Heart right ventricle (tissue), 16 donors: ENCODE measurements around the gene SLC25A21. TPM values are rescaled to one million over a fixed set of nuclear protein-coding genes. Genes with fewer than 3 reads are reported as not detected.
"Not testable (repeated sequence)": the region's sequence is repeated elsewhere in the genome, so short reads cannot be mapped to it uniquely, and the experiment has no call there.

Experiments used
- ATAC-seq, 8 donors: fragments of 200-7000 bp; cut with Tn5 transposase; one replicate each; pipeline ENCODE4 v1.9.1; 2020; ENCODE audit warnings: mild to moderate bottlenecking in 8 of 8, moderate library complexity in 8 of 8, moderate number of reproducible peaks in 1 of 8
- DNase-seq, 2 donors: peaks; one replicate each; pipeline ENCODE4 v3.0.0-alpha.2; 2020
- H3K27ac ChIP-seq, 10 donors: fragments of 200-600 bp; sonication (generic) in 2 of 10; one replicate each; pipeline versions ENCODE4 v1.5.0 to v1.8.0; 2020 to 2022; ENCODE audit warnings: mild to moderate bottlenecking in 3 of 10
- H3K27me3 ChIP-seq, 7 donors: fragments of 200-600 bp; one replicate each; pipeline ENCODE4 v1.8.0; 2021 to 2022; ENCODE audit warnings: mild to moderate bottlenecking in 2 of 7
- H3K36me3 ChIP-seq, 9 donors: fragments of 200-600 bp; sonication (generic) in 1 of 9; one replicate each; pipeline versions ENCODE4 v1.5.0 to v1.8.0; 2020 to 2022; ENCODE audit warnings: mild to moderate bottlenecking in 2 of 9
- H3K4me1 ChIP-seq, 9 donors: fragments of 200-600 bp; sonication (generic) in 1 of 9; one replicate each; pipeline versions ENCODE4 v1.5.0 to v1.8.0; 2020 to 2022; ENCODE audit warnings: mild to moderate bottlenecking in 4 of 9
- H3K4me3 ChIP-seq, 10 donors: fragments of 200-600 bp; sonication (generic) in 2 of 10; one replicate each; pipeline versions ENCODE4 v1.5.0 to v1.8.0; 2020 to 2022; ENCODE audit warnings: mild to moderate bottlenecking in 7 of 10, moderate library complexity in 2 of 10
- H3K9me3 ChIP-seq, 11 donors: fragments of 200-600 bp in 10 of 11; sonication (generic) in 2 of 11; one replicate each; pipeline versions ENCODE4 v1.5.0 to v1.8.0; 2013 to 2022; ENCODE audit warnings: mild to moderate bottlenecking in 2 of 11, control low read depth in 1 of 11, moderate library complexity in 1 of 11
- WGBS, 2 donors: extraction: QIAGEN DNeasy Blood & Tissue Kit; methylation state at CpG; one replicate each; pipeline ENCODE4 v1.1.7; 2013; ENCODE audit warnings: inconsistent platforms in 1 of 2; 5-methylcytosine and 5-hydroxymethylcytosine counted together
- intact Hi-C, 10 donors: fragments of 100-400 bp; cut with DNase I; formaldehyde crosslinking; loops; one replicate each; pipeline versions ENCODE4 v1.11.1 to v1.14.2; 2022
- polyA plus RNA-seq, 2 donors: library from polyadenylated mRNA; stranded (reverse); fragments of 200-250 nt; gene quantifications; one replicate each; pipeline ENCODE4 v1.2.3, GENCODE V29; 2013
- total RNA-seq, 10 donors: library from RNA; stranded (reverse); fragmentation: NEBNext Ultra II Directional in 3 of 10; extraction: Animal tissue kit (Norgen Biotek cat#: 25700) in 3 of 10; gene quantifications; one replicate each; pipeline versions ENCODE4 v1.2.1 to v1.2.4, GENCODE V29; 2021 to 2023
- TF ChIP-seq, protein P1 (sequence below), 9 donors: fragments of 200-600 bp; sonication (generic) in 2 of 9; IDR thresholded peaks; one replicate each; pipeline versions ENCODE4 v1.5.0 to v1.8.0; 2021 to 2022; ENCODE audit warnings: antibody characterized with exemption in 9 of 9, mild to moderate bottlenecking in 5 of 9, moderate library complexity in 1 of 9
- donor health status: Arrhythmogenic right ventricular cardiomyopathy.
- donor health status: ischemic (EF 13 %, LVEDD 7.1; RV severe dilation, severe dysfunction).
- donor health status: healthy with polysubstance abuse.
- donor health status: DM: no; HTN: yes; CAD: no.
- donor health status: DM: no; HTN: no; CAD: no.
- donor health status: ischemic (EF 25% LVEDD 6.9; RV normal size, moderate dysfunction).
- donor health status: ischemic (EF 25% LVEDD 5.7; RV mildly dilated, moderate dysfunction).
- donor health status: healthy.
- donor health status: DM: yes; HTN: yes; CAD: no.
- donor health status: Ischemic cardiomyopathy.
- donor health status: ischemic (EF 35%, LVEDD 5.7; RV mildly dilated, moderate dysfunction).
- donor health status: nonischemic (EF 11% LVEDD 7.7; RV severe dilation, severe dysfunction).
- donor health status: DM: yes; HTN: yes; CAD: no.
- donor health status: PGD.
- donor health status: ischemic (EF 29% LVEDD 5.4; RV normal size, mild dysfunction).
- donor health status: nonischemic (EF 23%, LVEDD 6.1; RV moderate dilation, normal function).

The SLC25A21 gene
- total and polyA plus RNA-seq, 12 donors, result 0.08 to 1.3 (median 0.34) TPM

DNA sequence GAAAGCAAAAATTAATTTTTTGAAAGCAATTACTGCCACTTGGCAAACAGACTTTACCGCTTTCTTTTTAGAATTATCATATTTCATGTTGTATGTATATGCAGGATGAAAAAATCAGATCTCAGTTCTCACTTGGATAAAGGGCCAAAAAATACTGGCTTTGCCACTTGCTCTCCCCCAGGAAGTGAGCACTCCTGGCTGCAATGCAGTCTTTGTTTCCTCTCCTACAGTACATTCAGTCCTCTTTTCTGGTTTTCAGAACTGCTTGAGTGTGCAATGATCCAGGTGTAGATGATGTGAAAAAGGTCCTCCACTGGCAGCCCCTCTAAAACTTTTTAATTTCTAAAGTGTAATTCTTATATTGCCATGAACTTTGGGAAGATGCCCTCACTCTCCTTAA lies 183.4 kb downstream of the SLC25A21 start:
- no peak overlapping the region for H3K27ac ChIP-seq
- H3K4me3 ChIP-seq, result no peak overlapping the region
- no peak for ATAC-seq
- WGBS, 2 donors, result 95 to 100% methylated on average over 1 of the region's 1 CpG
- H3K9me3 ChIP-seq, result no peaks in the 10 kb centered on the region
- H3K36me3 ChIP-seq, result no peaks in the 10 kb centered on the region
- intact Hi-C loops, result loop anchor here in 1 of 10 donors (10.0 kb wide), 1 partner anchor 1866 kb away; no protein-coding TSS in a partner anchor
- H3K4me1 ChIP-seq, result no peaks in the 10 kb centered on the region
- no peaks in the 10 kb centered on the region for H3K27me3 ChIP-seq
- DNase-seq, result no peak
- TF ChIP-seq, protein P1, sequence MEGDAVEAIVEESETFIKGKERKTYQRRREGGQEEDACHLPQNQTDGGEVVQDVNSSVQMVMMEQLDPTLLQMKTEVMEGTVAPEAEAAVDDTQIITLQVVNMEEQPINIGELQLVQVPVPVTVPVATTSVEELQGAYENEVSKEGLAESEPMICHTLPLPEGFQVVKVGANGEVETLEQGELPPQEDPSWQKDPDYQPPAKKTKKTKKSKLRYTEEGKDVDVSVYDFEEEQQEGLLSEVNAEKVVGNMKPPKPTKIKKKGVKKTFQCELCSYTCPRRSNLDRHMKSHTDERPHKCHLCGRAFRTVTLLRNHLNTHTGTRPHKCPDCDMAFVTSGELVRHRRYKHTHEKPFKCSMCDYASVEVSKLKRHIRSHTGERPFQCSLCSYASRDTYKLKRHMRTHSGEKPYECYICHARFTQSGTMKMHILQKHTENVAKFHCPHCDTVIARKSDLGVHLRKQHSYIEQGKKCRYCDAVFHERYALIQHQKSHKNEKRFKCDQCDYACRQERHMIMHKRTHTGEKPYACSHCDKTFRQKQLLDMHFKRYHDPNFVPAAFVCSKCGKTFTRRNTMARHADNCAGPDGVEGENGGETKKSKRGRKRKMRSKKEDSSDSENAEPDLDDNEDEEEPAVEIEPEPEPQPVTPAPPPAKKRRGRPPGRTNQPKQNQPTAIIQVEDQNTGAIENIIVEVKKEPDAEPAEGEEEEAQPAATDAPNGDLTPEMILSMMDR (IDR thresholded peaks at IDR 0.05), result no peak

DNA sequence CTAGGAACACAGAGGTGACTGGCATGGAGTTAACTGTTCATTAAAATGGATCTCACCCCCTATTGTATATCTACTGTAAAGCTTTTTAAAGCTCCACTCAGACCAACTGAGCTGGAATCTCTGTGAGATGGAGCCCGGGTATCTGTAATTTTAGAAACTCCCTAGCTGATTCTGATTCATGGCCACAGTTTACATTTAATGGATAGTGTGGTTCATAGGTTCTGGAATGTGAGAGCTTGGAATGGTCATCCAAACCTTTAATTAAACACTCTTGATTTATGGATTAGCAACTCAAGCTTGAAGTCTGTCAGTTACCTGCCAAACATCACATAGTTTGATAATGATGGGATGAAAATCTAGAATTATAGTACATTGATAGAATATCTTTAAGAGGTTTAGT lies 183.8 kb downstream of the SLC25A21 start:
- Histone ChIP-seq H3K4me1 (no peaks in the 10 kb centered on the region), H3K27ac (no peak overlapping the region), H3K4me3 (no peak overlapping the region), H3K27me3 (no peaks in the 10 kb centered on the region), H3K9me3 (no peaks in the 10 kb centered on the region), H3K36me3 (no peaks in the 10 kb centered on the region)
- intact Hi-C loops, result loop anchor here in 1 of 10 donors (10.0 kb wide), 1 partner anchor 1866 kb away; no protein-coding TSS in a partner anchor
- DNase-seq (no peak), ATAC-seq (no peak)
- TF ChIP-seq, protein P1 (IDR thresholded peaks at IDR 0.05), result no peak
- whole genome bisulfite sequencing, 2 donors, result 41 to 60% methylated on average over 1 of the region's 1 CpG

DNA sequence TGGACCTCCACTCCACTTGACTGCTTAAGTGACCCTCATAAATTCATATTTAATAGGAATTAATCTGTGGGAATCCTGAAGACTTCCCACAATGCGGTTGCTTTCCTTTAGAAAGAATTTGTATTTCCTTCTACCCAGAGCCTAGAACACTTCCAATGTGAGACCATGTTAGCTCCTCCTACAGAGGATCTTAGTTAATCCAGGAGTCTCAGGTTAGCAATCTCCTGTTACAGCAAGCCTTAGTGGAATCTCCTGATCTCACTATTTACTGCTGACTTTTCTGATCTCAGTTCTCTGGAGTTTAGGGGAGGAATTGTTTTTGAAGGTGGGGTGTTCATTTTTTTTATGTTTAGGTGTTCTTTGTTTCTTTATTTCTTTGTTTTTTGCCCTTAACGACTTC lies 186.0 kb downstream of the SLC25A21 start:
- intact Hi-C loops, result loop anchor here in 1 of 10 donors (10.0 kb wide), 1 partner anchor 1868 kb away; no protein-coding TSS in a partner anchor
- ATAC-seq (no peak), DNase-seq (no peak)
- Histone ChIP-seq H3K27ac (no peak overlapping the region), H3K4me3 (no peak overlapping the region), H3K27me3 (no peaks in the 10 kb centered on the region), H3K36me3 (no peaks in the 10 kb centered on the region), H3K9me3 (no peaks in the 10 kb centered on the region), H3K4me1 (no peaks in the 10 kb centered on the region)
- TF ChIP-seq, protein P1 (IDR thresholded peaks at IDR 0.05), result no peak
- 69 to 72% methylated on average over 2 of the region's 2 CpGs for WGBS, 2 donors

DNA sequence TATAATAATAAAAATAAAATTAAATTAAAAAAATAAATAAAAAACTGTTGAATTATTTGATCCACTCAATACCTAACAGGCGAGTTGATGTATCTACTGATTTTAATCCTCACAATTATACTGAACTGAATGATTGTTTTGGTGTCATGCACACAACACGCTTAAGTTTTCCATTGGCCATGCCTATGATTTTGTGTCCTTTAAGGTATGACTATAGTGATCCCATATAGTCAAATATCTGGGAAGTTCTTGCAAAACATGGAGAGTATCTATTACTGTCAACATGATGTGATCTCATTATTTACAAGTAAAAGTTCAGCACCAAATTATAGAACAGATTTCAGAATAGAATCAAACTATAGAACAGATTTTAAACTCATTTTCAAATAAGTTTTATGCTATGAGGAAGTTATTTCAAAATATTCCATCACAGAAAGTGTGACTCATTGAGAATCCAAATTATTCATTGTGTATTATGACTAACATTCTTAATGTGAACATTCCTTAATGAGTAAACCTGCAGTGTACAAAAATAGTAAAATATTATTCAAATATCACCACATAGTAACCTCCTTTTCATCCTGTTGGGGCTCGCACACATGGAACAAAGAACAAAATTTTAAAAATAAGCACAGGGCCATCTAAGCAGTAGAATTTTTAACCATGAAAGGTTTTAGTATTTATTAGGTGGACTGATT lies 190.4 kb downstream of the SLC25A21 start:
- TF ChIP-seq, protein P1 (IDR thresholded peaks at IDR 0.05), result no peak
- no peaks in the 10 kb centered on the region for H3K9me3 ChIP-seq
- no peak for DNase-seq
- H3K27ac ChIP-seq, result no peak overlapping the region
- H3K27me3 ChIP-seq, result no peaks in the 10 kb centered on the region
- H3K4me3 ChIP-seq, result no peak overlapping the region
- intact Hi-C loops, result loop anchor here in 1 of 10 donors (10.0 kb wide), 1 partner anchor 1873 kb away; no protein-coding TSS in a partner anchor
- no peaks in the 10 kb centered on the region for H3K36me3 ChIP-seq
- WGBS, 2 donors, result 80 to 82% methylated on average over 3 of the region's 3 CpGs
- H3K4me1 ChIP-seq, result no peaks in the 10 kb centered on the region
- ATAC-seq, result no peak

DNA sequence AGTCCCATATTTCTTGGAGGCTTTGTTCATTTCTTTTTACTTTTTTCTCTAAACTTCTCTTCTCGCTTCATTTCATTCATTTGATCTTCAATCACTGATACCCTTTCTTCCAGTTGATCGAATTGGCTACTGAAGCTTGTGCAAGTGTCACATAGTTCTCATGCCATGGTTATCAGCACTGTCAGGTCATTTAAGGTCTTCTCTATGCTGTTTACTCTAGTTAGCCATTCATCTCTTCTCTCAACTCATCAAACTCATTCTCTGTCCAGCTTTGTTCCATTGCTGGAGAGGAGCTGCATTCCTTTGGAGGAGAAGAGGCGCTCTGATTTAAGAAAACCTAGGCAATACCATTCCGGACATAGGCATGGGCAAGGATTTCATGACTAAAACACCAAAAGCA lies 192.0 kb downstream of the SLC25A21 start:
- WGBS, 2 donors, result 65 to 66% methylated on average over 4 of the region's 4 CpGs
- DNase-seq, result not testable (repeated sequence)
- intact Hi-C loops, result loop anchor here in 1 of 10 donors (10.0 kb wide), 1 partner anchor 1874 kb away; no protein-coding TSS in a partner anchor

More for the DNA sequence above, 192.0 kb downstream of the SLC25A21 start:
- not testable (repeated sequence) for H3K36me3 ChIP-seq, H3K4me3 ChIP-seq, H3K9me3 ChIP-seq, H3K27me3 ChIP-seq, H3K27ac ChIP-seq, ATAC-seq, H3K4me1 ChIP-seq
